Ramos (cell line): ENCODE measurements around the gene TMOD2.

Source experiments
- in situ Hi-C: fragments of 300-500 bp; cut with MboI; formaldehyde crosslinking; loops from one replicate; pipeline ENCODE4 v1.14.3; 2022; ENCODE audit warnings: low sequenced_read_pairs; ENCODE audit not compliant: unreplicated experiment

The TMOD2 gene

GRCh38 chr15:51735228-51736010 lies 16.0 kb upstream of the TMOD2 start:
- in situ Hi-C loops, result no loop called here

GRCh38 chr15:51736069-51736468 lies 15.3 kb upstream of the TMOD2 start:
- in situ Hi-C loops, result no loop called here

GRCh38 chr15:51736751-51737521 lies 14.5 kb upstream of the TMOD2 start:
- in situ Hi-C loops, result no loop called here

GRCh38 chr15:51737522-51738305 lies 13.7 kb upstream of the TMOD2 start, which contains the start of gene LYSMD2:
LYSMD2 (minus strand) TSS chr15:51737655; CDS start chr15:51737622, 33 bp downstream.
- in situ Hi-C loops, result no loop called here

GRCh38 chr15:51738553-51738952 lies 12.8 kb upstream of the TMOD2 start:
- in situ Hi-C loops, result no loop called here

GRCh38 chr15:51739061-51739712 lies 12.2 kb upstream of the TMOD2 start:
- in situ Hi-C loops, result no loop called here

GRCh38 chr15:51749307-51749706 lies 2.1 kb upstream of the TMOD2 start:
- in situ Hi-C loops, result no loop called here

- in situ Hi-C loops, result no loop called here
Measured at GRCh38 chr15:51750186-51750585, 1.2 kb upstream of the TMOD2 start.

GRCh38 chr15:51751697-51752683 lies 593 bp downstream of the TMOD2 start:
- in situ Hi-C loops, result no loop called here

GRCh38 chr15:51752888-51753287 lies 1.5 kb downstream of the TMOD2 start:
- in situ Hi-C loops, result no loop called here

- in situ Hi-C loops, result no loop called here
Measured at GRCh38 chr15:51754267-51754666, 2.9 kb downstream of the TMOD2 start.

- in situ Hi-C loops, result no loop called here
Measured at GRCh38 chr15:51755790-51756189, 4.4 kb downstream of the TMOD2 start.

- in situ Hi-C loops, result no loop called here
Measured at GRCh38 chr15:51756482-51756881, 5.1 kb downstream of the TMOD2 start.

- in situ Hi-C loops, result no loop called here
Measured at GRCh38 chr15:51757450-51757849, 6.1 kb downstream of the TMOD2 start.

GRCh38 chr15:51758645-51759044 lies 7.2 kb downstream of the TMOD2 start:
- in situ Hi-C loops, result no loop called here

- in situ Hi-C loops, result no loop called here
Measured at GRCh38 chr15:51759557-51760070, 8.2 kb downstream of the TMOD2 start.

- in situ Hi-C loops, result no loop called here
Measured at GRCh38 chr15:51760805-51761204, 9.4 kb downstream of the TMOD2 start.

GRCh38 chr15:51765751-51766150 lies 14.4 kb downstream of the TMOD2 start:
- in situ Hi-C loops, result no loop called here

- in situ Hi-C loops, result no loop called here
Measured at GRCh38 chr15:51766341-51766740, 14.9 kb downstream of the TMOD2 start.
